ENCODE measurements around the gene PP2D1.
"Not testable (repeated sequence)": the region's sequence is repeated elsewhere in the genome, so short reads cannot be mapped to it uniquely, and the experiment has no call there.

PP2D1 gene

DNA sequence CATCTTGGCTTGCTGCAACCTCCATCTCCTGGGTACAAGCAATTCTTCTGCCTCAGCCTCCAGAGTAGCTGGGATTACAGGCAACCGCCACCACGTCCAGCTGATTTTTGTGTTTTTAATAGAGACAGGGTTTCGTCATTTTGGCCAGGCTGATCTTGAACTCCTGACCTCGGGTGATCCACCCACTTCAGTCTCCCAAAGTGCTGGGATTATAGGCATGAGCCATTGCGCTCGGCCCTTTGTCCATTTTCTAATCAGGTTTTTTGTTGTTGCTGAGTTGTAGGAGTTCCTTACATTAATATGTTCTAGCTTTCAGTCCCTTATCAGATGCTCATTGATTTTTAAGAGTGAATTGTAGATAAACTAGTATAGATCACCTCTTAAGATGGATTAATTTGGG lies 44.9 kb downstream of the PP2D1 start:
- no peak for DNase-seq

- DNase-seq = no peak
Measured at GRCh38 chr3:19961960-19962359, 50.1 kb downstream of the PP2D1 start.

GRCh38 chr3:19960696-19961095 lies 51.4 kb downstream of the PP2D1 start:
- no peak for DNase-seq

DNA sequence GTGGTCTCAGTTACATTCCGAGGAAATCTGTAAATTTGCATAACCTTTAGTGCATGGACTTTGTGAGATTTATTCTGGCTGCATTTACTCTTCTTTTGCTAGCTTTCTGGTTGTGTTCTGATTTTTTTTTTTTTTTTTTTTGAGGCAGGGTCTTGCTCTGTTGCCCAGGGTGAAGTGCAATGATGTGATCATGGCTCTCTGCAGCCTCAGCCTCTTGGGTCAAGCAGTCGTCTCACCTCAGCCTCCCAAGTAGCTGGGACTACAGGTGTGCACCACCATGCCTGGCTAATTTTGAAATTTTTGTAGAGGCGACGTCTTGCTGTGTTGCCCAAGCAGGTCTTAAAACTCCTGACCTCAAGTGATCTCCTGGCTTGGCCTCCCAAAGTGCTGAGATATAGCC lies 52.6 kb downstream of the PP2D1 start:
- no peak for DNase-seq

- DNase-seq = not testable (repeated sequence)
Measured at GRCh38 chr3:19957354-19957753, 54.7 kb downstream of the PP2D1 start.

DNA sequence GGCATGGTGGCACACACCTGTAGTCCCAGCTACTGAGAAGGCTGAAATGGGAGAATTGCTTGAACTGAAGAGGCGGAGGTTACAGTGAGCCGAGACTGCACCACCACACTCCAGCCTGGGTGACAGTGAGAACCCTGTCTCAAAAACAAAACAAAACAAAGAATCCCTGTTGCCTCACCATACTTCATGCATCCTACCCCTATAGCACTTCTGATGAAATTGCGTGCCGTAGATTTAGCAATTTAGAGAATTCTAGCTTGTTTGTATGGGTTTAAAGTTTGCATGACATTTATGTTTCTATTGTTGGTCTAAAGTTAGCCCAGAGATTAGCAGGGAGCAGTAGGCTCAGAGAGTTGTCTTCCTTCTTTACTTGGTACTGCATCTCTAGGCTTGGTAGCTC lies 57.4 kb downstream of the PP2D1 start:
- DNase-seq = no peak

DNA sequence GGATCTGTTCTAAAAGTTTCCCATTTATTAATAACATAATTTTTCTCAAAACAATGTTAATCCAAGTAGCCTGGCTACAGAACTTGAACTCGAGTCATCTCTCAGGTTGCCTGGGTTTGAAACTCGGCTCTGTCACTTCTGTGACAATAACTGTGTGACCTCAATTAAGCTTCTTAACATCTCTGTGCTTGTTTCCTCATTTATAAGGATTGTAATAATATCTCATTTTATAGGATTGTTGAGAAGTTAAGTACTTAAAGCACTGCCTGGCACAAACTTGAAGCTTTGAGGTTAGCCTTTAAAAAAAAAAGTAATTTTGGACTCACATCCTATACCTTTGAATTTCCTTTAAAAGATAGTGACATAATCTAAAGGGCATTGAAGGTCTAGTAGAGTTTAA lies 61.7 kb downstream of the PP2D1 start:
- DNase-seq = no peak

GRCh38 chr3:19948226-19948591 lies 63.9 kb downstream of the PP2D1 start:
- no peak for DNase-seq

GRCh38 chr3:19947549-19948225 lies 64.4 kb downstream of the PP2D1 start:
- peak; percentile 64 for DNase-seq

GRCh38 chr3:19946832-19947548 lies 65.1 kb downstream of the PP2D1 start, which contains the start of gene RAB5A:
Gene RAB5A, plus strand, starts transcription at chr3:19947097. Its CDS starts 3,802 bp downstream, at chr3:19950899.
- peak; percentile 98 for DNase-seq

GRCh38 chr3:19945969-19946831 lies 65.9 kb downstream of the PP2D1 start:
- peak; percentile 8 for DNase-seq

DNA sequence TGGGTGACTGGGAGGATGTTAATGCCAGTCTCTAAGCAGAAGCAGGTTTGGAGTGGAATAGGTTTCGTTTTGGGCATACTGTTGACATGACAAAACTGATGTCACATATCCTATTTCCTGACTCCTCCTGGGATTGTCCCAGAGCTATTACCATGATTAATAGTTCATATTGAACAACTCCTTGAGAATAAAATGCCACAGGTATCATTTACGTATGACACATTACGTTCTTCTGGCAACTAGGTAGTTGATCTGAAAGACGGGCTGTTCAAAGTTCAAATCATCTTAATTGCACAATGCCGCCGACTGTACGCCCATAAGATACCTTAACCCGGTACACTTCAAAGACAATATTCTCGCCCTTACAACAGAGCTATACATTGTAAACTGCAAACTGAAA lies 66.5 kb downstream of the PP2D1 start:
- no peak for DNase-seq

- DNase-seq = no peak
Measured at GRCh38 chr3:19940643-19941042, 71.4 kb downstream of the PP2D1 start.

DNA sequence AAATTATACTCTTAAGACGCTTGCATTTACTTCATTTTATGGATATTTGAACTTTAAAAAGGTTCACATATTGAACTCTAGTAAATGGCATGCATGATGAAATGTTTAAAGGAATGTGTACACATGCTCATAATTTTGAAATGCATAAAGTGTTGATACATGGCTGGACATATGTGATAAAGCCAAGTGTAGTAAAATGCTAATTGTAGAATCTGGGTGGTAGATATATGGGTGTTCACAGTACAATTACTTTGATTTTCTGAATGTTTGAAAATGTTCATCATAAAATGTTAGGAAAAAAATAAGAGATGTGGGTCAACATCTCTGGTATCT lies 73.8 kb downstream of the PP2D1 start:
- DNase-seq = no peak

- DNase-seq = peak; percentile 22
Measured at GRCh38 chr3:19937459-19938294, 74.4 kb downstream of the PP2D1 start.
